K562 (cell line): ENCODE data around the gene FATE1.

Experiments used
- CEBPB ChIP-seq: fragments of 450-650 bp; IDR thresholded peaks from 2 replicates; pipeline ENCODE4 v1.6.1; 2016; ENCODE audit warnings: missing genetic modification characterization, missing compliant biosample characterization
- CREM ChIP-seq: IDR thresholded peaks from 2 replicates; pipeline ENCODE4 v1.6.1; 2014; ENCODE audit warnings: antibody characterized with exemption, low read depth
- CTCF ChIP-seq, 3 experiments: IDR thresholded peaks in 2 of 3; conservative IDR thresholded peaks in 1 of 3; 2 replicates each; pipeline ENCODE4 v1.5.1; 2011 to 2012; ENCODE audit warnings: low read length in 3 of 3, mild to moderate bottlenecking in 3 of 3, control low read depth in 2 of 3, improper control_type of control experiment in 1 of 3, inconsistent platforms in 1 of 3, low read depth in 1 of 3, mixed read lengths in 1 of 3, moderate library complexity in 1 of 3; ENCODE audit not compliant: insufficient read depth in 2 of 3
- IRF2 ChIP-seq: sonication (generic); formaldehyde crosslinking; IDR thresholded peaks from 2 replicates; pipeline ENCODE4 v1.8.1; 2022; ENCODE audit warnings: mild to moderate bottlenecking, missing genetic modification reagents
- JUN ChIP-seq, 2 experiments: sonication (generic) in 1 of 2; formaldehyde crosslinking in 1 of 2; IDR thresholded peaks; 2 replicates each; pipeline versions ENCODE4 v1.6.1 to v1.8.0; 2012 to 2022; ENCODE audit warnings: borderline replicate concordance in 2 of 2, mild to moderate bottlenecking in 2 of 2, improper control_type of control experiment in 1 of 2, low read depth in 1 of 2, low read length in 1 of 2, missing genetic modification reagents in 1 of 2
- NFYB ChIP-seq: IDR thresholded peaks from 2 replicates; pipeline ENCODE4 v1.6.1; 2011; ENCODE audit warnings: mild to moderate bottlenecking, moderate library complexity; ENCODE audit not compliant: insufficient read length; ENCODE audit errors: extremely low read depth
- POLR2A ChIP-seq: fragments of 450-650 bp; conservative IDR thresholded peaks from 2 replicates; pipeline ENCODE4 v1.6.1; 2016
- RCOR1 ChIP-seq, 2 experiments: IDR thresholded peaks; 2 replicates each; pipeline ENCODE4 v1.6.1; 2012; ENCODE audit warnings: low read depth in 2 of 2, low read length in 2 of 2, borderline replicate concordance in 1 of 2, improper control_type of control experiment in 1 of 2
- SMAD3 ChIP-seq: fragments of 450-650 bp; formaldehyde crosslinking; conservative IDR thresholded peaks from 2 replicates; pipeline ENCODE4 v1.4.0; 2020; ENCODE audit warnings: mild to moderate bottlenecking
- USF2 ChIP-seq: sonication (generic); formaldehyde crosslinking; IDR thresholded peaks from 2 replicates; pipeline ENCODE4 v1.5.0; 2020; ENCODE audit warnings: missing genetic modification reagents
- ZHX1 ChIP-seq: fragments of 150-350 bp; conservative IDR thresholded peaks from 2 replicates; pipeline ENCODE4 v1.6.1; 2014; ENCODE audit warnings: low read length
- TF ChIP-seq, protein P1 (sequence below): conservative IDR thresholded peaks from 2 replicates; pipeline ENCODE4 v1.6.1; 2011; ENCODE audit warnings: low read depth, mild to moderate bottlenecking, low read length; ENCODE audit not compliant: control insufficient read depth

DNA sequence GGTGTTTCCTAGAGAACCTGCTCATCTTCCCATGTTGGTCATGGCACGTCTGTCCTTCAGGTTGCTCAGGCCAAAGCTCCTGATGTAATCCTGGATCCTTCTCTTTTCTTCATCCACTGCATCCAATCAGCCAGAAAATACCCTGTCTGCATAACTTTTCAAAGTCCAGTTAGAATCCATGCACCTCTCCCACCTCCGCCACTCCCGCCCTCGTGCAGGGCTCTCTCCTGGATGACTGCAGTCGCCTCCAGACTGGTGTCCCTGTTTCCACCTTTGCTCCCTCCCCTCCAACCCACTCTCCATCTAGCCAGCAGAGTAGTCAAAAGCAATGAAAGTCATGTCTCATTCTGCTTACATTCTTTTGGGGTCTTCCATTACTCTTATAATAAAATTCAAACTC is 34.7 kb downstream of the FATE1 start:
- TF ChIP-seq IRF2 (CRISPR knock-in tag) (no peak), RCOR1 (IDR thresholded peaks at IDR 0.05; ENCODE audit: borderline replicate concordance in 1 of 2, low read depth in 2 of 2, low read length in 2 of 2) (no peak), CTCF (IDR thresholded peaks at IDR 0.05 in 2 of 3, conservative IDR thresholded peaks at IDR 0.05 in 1 of 3; ENCODE audit: insufficient read depth in 2 of 3, low read depth in 1 of 3, low read length in 3 of 3) (no peak), CEBPB (tag) (no peak), CREM (no peak), SMAD3 (CRISPR knock-in tag) (no peak), ZHX1 (no peak), JUN (IDR thresholded peaks at IDR 0.05; ENCODE audit: borderline replicate concordance, low read depth, low read length) (no peak), JUN (CRISPR knock-in tag; IDR thresholded peaks at IDR 0.05; ENCODE audit: borderline replicate concordance) (no peak), POLR2A (no peak), USF2 (CRISPR knock-in tag) (no peak), NFYB (no peak)
- TF ChIP-seq, protein P1, sequence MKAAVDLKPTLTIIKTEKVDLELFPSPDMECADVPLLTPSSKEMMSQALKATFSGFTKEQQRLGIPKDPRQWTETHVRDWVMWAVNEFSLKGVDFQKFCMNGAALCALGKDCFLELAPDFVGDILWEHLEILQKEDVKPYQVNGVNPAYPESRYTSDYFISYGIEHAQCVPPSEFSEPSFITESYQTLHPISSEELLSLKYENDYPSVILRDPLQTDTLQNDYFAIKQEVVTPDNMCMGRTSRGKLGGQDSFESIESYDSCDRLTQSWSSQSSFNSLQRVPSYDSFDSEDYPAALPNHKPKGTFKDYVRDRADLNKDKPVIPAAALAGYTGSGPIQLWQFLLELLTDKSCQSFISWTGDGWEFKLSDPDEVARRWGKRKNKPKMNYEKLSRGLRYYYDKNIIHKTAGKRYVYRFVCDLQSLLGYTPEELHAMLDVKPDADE = no peak
